Psoas muscle (tissue), 8 donors: ENCODE data around the gene TCAP. TPM values are rescaled to one million over a fixed set of nuclear protein-coding genes. Genes with fewer than 3 reads are reported as not detected.
A peak's percentile ranks its signal among the peaks of the same experiment; 100 is the strongest.

ENCODE experiments used
- ATAC-seq, 4 donors: fragments of 200-7000 bp; cut with Tn5 transposase; one replicate each; pipeline ENCODE4 v1.9.1; 2020; ENCODE audit warnings: moderate library complexity in 3 of 4, mild to moderate bottlenecking in 2 of 4
- DNase-seq, 2 donors: peaks; one replicate each; pipeline ENCODE4 v3.0.0-alpha.2; 2020
- H3K27ac ChIP-seq: fragments of 200-600 bp; one replicate; pipeline ENCODE4 v1.8.0; 2022
- H3K27me3 ChIP-seq, 3 donors: fragments of 200-600 bp in 1 of 3; one replicate each; pipeline versions ENCODE4 v1.6.1 to v1.8.0; 2013 to 2022; ENCODE audit warnings: low read length in 2 of 3, mild to moderate bottlenecking in 2 of 3, moderate library complexity in 1 of 3; ENCODE audit not compliant: insufficient read depth in 3 of 3
- H3K36me3 ChIP-seq, 2 donors: fragments of 200-600 bp in 1 of 2; one replicate each; pipeline versions ENCODE4 v1.6.1 to v1.8.0; 2013 to 2022; ENCODE audit warnings: low read depth in 1 of 2, mild to moderate bottlenecking in 1 of 2, moderate library complexity in 1 of 2; ENCODE audit not compliant: insufficient read depth in 1 of 2
- H3K4me1 ChIP-seq: fragments of 200-600 bp; one replicate; pipeline ENCODE4 v1.8.0; 2022
- H3K4me3 ChIP-seq: fragments of 200-600 bp; one replicate; pipeline ENCODE4 v1.8.0; 2022; ENCODE audit warnings: mild to moderate bottlenecking
- H3K9me3 ChIP-seq: fragments of 200-600 bp; one replicate; pipeline ENCODE4 v1.8.0; 2022
- WGBS, 3 donors: extraction: QIAGEN DNeasy Blood & Tissue Kit; methylation state at CpG; one replicate each; pipeline versions ENCODE4 v1.1.6 to v1.1.7; 2013; 5-methylcytosine and 5-hydroxymethylcytosine counted together
- intact Hi-C, 2 donors: fragments of 100-400 bp; cut with DNase I; formaldehyde crosslinking; loops; one replicate each; pipeline versions ENCODE4 v1.11.0 to v1.14.2; 2022
- polyA plus RNA-seq, 3 donors: library from polyadenylated mRNA; stranded (reverse); fragments of 200-250 nt; gene quantifications; one replicate each; pipeline ENCODE4 v1.2.3, GENCODE V29; 2013
- total RNA-seq, 4 donors: library from RNA; stranded (reverse); fragmentation: NEBNext Ultra II Directional in 2 of 4; extraction: Animal tissue kit (Norgen Biotek cat#: 25700) in 2 of 4; gene quantifications; one replicate each; pipeline versions ENCODE4 v1.2.1 to v1.2.4, GENCODE V29; 2021 to 2023
- TF ChIP-seq, protein P1 (sequence below): fragments of 200-600 bp; IDR thresholded peaks from one replicate; pipeline ENCODE4 v1.8.0; 2022; ENCODE audit warnings: antibody characterized with exemption
- donor health status: healthy with polysubstance abuse.
- donor health status: DM: no; HTN: no; CAD: no; lungs with moderate emphysema.
- donor health status: Bipolar disorder and iron deficiency.
- donor health status: healthy.
- donor health status: DM: yes; HTN: yes; CAD: no.
- donor health status: DM: no; HTN: no; CAD: no.
- donor health status: DM: no; HTN: no; CAD: no.
- donor health status: DM: yes; HTN: yes; CAD: no.

TCAP gene
- total and polyA plus RNA-seq, 7 donors: 2,116 to 7,047 (median 3,462) TPM

GRCh38 chr17:39643271-39643670 lies 21.9 kb upstream of the TCAP start:
- intact Hi-C loops: no loop called here
- TF ChIP-seq, protein P1, sequence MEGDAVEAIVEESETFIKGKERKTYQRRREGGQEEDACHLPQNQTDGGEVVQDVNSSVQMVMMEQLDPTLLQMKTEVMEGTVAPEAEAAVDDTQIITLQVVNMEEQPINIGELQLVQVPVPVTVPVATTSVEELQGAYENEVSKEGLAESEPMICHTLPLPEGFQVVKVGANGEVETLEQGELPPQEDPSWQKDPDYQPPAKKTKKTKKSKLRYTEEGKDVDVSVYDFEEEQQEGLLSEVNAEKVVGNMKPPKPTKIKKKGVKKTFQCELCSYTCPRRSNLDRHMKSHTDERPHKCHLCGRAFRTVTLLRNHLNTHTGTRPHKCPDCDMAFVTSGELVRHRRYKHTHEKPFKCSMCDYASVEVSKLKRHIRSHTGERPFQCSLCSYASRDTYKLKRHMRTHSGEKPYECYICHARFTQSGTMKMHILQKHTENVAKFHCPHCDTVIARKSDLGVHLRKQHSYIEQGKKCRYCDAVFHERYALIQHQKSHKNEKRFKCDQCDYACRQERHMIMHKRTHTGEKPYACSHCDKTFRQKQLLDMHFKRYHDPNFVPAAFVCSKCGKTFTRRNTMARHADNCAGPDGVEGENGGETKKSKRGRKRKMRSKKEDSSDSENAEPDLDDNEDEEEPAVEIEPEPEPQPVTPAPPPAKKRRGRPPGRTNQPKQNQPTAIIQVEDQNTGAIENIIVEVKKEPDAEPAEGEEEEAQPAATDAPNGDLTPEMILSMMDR: no peak
- H3K36me3 ChIP-seq: no peaks in the 10 kb centered on the region
- 58 to 72% (median 62%) methylated on average over 4 of the region's 4 CpGs for WGBS, 3 donors
- peak; percentile 46 to 79 (median 70) for ATAC-seq
- H3K27ac ChIP-seq: no peak overlapping the region
- no peaks in the 10 kb centered on the region for H3K9me3 ChIP-seq
- no peaks in the 10 kb centered on the region for H3K27me3 ChIP-seq
- DNase-seq: no peak
- H3K4me1 ChIP-seq: peaks cover 40% of the 10 kb centered on the region
- no peak overlapping the region for H3K4me3 ChIP-seq

GRCh38 chr17:39647256-39647655 lies 17.9 kb upstream of the TCAP start:
- Histone ChIP-seq H3K9me3 (no peaks in the 10 kb centered on the region), H3K27me3 (no peaks in the 10 kb centered on the region), H3K27ac (no peak overlapping the region), H3K4me3 (no peak overlapping the region), H3K4me1 (peaks cover 10% of the 10 kb centered on the region), H3K36me3 (no peaks in the 10 kb centered on the region)
- WGBS, 3 donors: 73 to 80% (median 75%) methylated on average over 5 of the region's 5 CpGs
- ATAC-seq (no peak), DNase-seq (no peak)
- intact Hi-C loops: no loop called here
- TF ChIP-seq, protein P1: no peak

DNA sequence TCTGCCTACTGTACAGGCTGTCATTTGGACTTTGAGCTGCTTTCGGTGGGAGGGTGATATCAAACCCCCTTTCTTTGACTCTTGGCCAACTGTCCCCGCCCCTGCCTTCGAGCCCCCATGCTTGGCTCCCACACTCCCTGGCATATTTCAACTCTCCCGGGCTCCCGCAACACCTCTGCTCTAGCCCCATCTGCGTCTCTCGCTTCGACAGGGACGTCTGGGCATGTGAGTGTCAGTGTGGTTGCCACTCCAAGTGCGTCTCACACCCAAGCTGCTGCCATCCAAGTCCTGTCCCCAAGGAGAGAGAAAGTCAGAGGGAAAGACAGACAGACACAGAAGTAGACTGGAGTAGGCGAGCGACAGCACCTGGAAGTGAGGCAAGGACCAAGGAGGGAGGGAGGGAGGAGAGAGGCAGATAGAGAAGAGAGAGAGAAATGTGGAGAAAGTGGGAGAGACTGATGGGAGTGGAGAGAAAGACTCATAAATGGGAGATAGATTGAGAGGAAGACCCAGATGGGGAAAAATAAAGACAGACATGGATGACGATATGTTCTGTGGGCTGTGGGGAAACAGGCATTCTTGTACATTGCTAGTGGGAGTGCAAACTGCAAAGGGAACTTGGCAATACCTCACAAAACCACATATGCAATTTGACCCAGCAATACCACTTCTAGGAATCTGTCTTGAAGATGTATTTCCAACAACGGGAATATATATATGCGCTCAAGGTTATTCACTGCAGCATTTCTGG lies 16.4 kb upstream of the TCAP start:
- H3K4me3 ChIP-seq: no peak overlapping the region
- no peak overlapping the region for H3K27ac ChIP-seq
- 89 to 90% (median 89%) methylated on average over 15 of the region's 15 CpGs for WGBS, 3 donors
- DNase-seq (no peak), ATAC-seq (no peak)
- intact Hi-C loops: no loop called here
- H3K27me3 ChIP-seq: no peaks in the 10 kb centered on the region
- TF ChIP-seq, protein P1: no peak
- no peaks in the 10 kb centered on the region for H3K36me3 ChIP-seq
- H3K9me3 ChIP-seq: no peaks in the 10 kb centered on the region
- H3K4me1 ChIP-seq: peaks cover 2% of the 10 kb centered on the region

- peaks cover 0 to 4% of the 10 kb centered on the region in 2 donors for H3K36me3 ChIP-seq
- 93 to 94% (median 94%) methylated on average over 11 of the region's 11 CpGs for WGBS, 3 donors
- H3K9me3 ChIP-seq: no peaks in the 10 kb centered on the region
Observed at GRCh38 chr17:39650121-39650579, 15.0 kb upstream of the TCAP start.

More at GRCh38 chr17:39650121-39650579, 15.0 kb upstream of the TCAP start:
- ATAC-seq (no peak), DNase-seq (no peak)
- Histone ChIP-seq H3K4me1 (peaks cover 6% of the 10 kb centered on the region), H3K27ac (no peak overlapping the region), H3K27me3 (no peaks in the 10 kb centered on the region), H3K4me3 (no peak overlapping the region)
- intact Hi-C loops: no loop called here
- TF ChIP-seq, protein P1: no peak
